AG09309 (cell line): ENCODE measurements around the gene GPR150.

Source experiments
- DNase-seq: peaks from one replicate; pipeline ENCODE4 v3.0.0-alpha.2; 2010; ENCODE audit warnings: low read depth
- H3K4me3 ChIP-seq: 2 replicates; pipeline ENCODE4 v1.5.1; 2011; ENCODE audit warnings: mild to moderate bottlenecking, low read depth, low read length, moderate library complexity; ENCODE audit not compliant: control insufficient read depth
- CTCF ChIP-seq: IDR thresholded peaks from 2 replicates; pipeline ENCODE4 v1.5.1; 2011; ENCODE audit warnings: mild to moderate bottlenecking, low read depth, low read length, inconsistent platforms; ENCODE audit not compliant: insufficient read depth, control insufficient read depth; ENCODE audit errors: missing control alignments

The GPR150 gene

GRCh38 chr5:95620030-95620869, at the start of gene GPR150:
TSS of gene GPR150 (plus strand) at chr5:95620087. CDS start at chr5:95620276, 189 bp downstream.
- no peak for DNase-seq
- H3K4me3 ChIP-seq: peak within 1 kb of the TSS; percentile 61
- TF ChIP-seq CTCF: no peak

GRCh38 chr5:95572016-95572415, 47.9 kb upstream of the GPR150 start:
- TF ChIP-seq CTCF: no peak
- no peak overlapping the region for H3K4me3 ChIP-seq
- no peak for DNase-seq

- no peak for DNase-seq
- H3K4me3 ChIP-seq: no peak overlapping the region
- TF ChIP-seq CTCF: no peak
These were observed 38.3 kb upstream of the GPR150 start for GRCh38 chr5:95581576-95581975.

GRCh38 chr5:95583992-95584391, 35.9 kb upstream of the GPR150 start:
- no peak overlapping the region for H3K4me3 ChIP-seq
- no peak for TF ChIP-seq CTCF
- DNase-seq: no peak

- no peak overlapping the region for H3K4me3 ChIP-seq
- DNase-seq: no peak
- TF ChIP-seq CTCF: no peak
These were observed 29.0 kb upstream of the GPR150 start for GRCh38 chr5:95590880-95591279.

- H3K4me3 ChIP-seq: no peak overlapping the region
- TF ChIP-seq CTCF: no peak
- DNase-seq: peak; percentile 37
These were observed 28.4 kb upstream of the GPR150 start for GRCh38 chr5:95591490-95591901.
